Kasumi-1 (cell line): ENCODE data around the gene MAP2K4.
"Not testable (repeated sequence)": the region's sequence is repeated elsewhere in the genome, so short reads cannot be mapped to it uniquely, and the experiment has no call there.

Experiments used
- DNase-seq, 2 experiments: peaks; one replicate each; lab custom pipeline; 2025; lab: John Stamatoyannopoulos, UW

MAP2K4 gene

GRCh38 chr17:12162187-12162586 lies 141.5 kb downstream of the MAP2K4 start:
- not testable (repeated sequence) for DNase-seq

GRCh38 chr17:12164085-12164484 lies 143.4 kb downstream of the MAP2K4 start:
- DNase-seq = no peak

GRCh38 chr17:12178644-12179330 lies 158.1 kb downstream of the MAP2K4 start:
- DNase-seq = no peak

DNA sequence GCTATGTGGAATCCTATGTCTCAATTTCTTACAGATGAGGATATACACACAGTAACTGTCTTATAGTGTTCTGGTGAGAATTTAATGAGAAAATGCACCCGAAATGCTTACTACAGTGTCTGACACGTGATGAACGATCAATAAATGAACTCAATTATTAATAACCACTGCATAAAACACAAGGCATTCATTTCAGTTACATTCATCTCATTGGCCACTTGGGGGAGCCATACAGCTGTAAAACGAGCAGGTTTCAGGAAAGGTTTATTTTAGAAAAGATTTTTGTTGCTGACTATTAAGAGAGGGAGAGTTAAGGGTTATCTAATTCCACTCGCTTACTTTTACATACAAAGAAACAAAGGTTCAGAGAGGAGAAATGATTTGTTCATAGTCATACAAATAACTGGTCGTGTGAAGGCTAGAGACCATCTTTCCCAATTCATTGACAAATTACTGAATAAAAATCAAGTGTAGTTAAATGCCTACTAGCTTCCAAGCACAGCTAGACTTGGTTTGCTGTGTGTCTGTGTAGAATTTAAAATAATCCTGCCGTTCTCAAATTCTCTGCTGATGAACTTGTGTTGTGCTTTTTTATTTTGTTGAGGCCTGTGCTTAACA lies 160.1 kb downstream of the MAP2K4 start:
- peak; percentile 12 to 32 for DNase-seq

DNA sequence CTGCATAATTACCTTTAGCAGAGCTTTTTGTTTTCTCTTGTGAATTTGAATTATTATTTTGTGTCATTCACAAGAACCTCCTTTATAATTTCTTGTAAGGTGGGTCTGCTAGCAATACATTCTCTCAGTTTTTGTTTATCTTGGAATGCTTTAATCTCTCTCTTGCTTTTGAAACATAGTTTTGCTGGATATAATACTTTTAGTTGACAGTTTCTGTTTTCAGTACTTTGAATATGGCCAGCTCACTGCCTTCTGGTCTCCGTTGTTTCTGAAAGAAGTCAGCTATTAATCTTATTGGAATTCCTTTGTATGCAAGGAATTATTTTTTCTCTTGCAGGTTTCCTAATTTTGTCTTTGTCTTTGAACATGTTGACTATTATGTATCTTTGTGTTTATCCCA lies 167.0 kb downstream of the MAP2K4 start:
- DNase-seq = no peak

GRCh38 chr17:12193144-12193735 lies 172.6 kb downstream of the MAP2K4 start:
- DNase-seq = no peak
